SK-N-MC (cell line): Measurements from ENCODE around the gene GLOD4.

ENCODE experiments used
- EZH2 ChIP-seq: fragments of 200-600 bp; sonication (generic); IDR thresholded peaks from one replicate; pipeline ENCODE4 v1.6.1; 2017; ENCODE audit warnings: antibody characterized with exemption
- POLR2AphosphoS5 ChIP-seq: IDR thresholded peaks from 2 replicates; pipeline ENCODE4 v1.6.1; 2012; ENCODE audit warnings: mild to moderate bottlenecking, low read depth, low read length, borderline replicate concordance

GRCh38 chr17:825216-825615 lies 43.1 kb upstream of the GLOD4 start:
- no peak for TF ChIP-seq EZH2
- TF ChIP-seq POLR2AphosphoS5, result no peak
